ENCODE results near the gene WASF3. TPM values are rescaled to one million over a fixed set of nuclear protein-coding genes. Genes with fewer than 3 reads are reported as not detected.

WASF3 gene
- total RNA-seq, 2 donors from 2014 or later: 6.4 TPM; not detected in 1

- no peaks in the 10 kb centered on the region for H3K36me3 Mint-ChIP-seq (ENCODE audit: low read depth)
- no peaks in the 10 kb centered on the region for H3K4me1 Mint-ChIP-seq
- ATAC-seq (no peak), DNase-seq (no peak)
- H3K27me3 Mint-ChIP-seq: peaks cover 32% of the 10 kb centered on the region
- no peaks in the 10 kb centered on the region for H3K9me3 ChIP-seq (ENCODE audit: control insufficient read depth, low read length, poor library complexity, severe bottlenecking)
- H3K27ac Mint-ChIP-seq: no peak overlapping the region
- no peak overlapping the region for H3K4me3 Mint-ChIP-seq
Observed at GRCh38 chr13:26584713-26585112, 27.2 kb downstream of the WASF3 start.

GRCh38 chr13:26585136-26585535, 27.7 kb downstream of the WASF3 start:
- no peaks in the 10 kb centered on the region for H3K9me3 ChIP-seq (ENCODE audit: control insufficient read depth, low read length, poor library complexity, severe bottlenecking)
- Mint-ChIP-seq H3K27me3 (peaks cover 32% of the 10 kb centered on the region), H3K4me3 (no peak overlapping the region), H3K27ac (no peak overlapping the region), H3K36me3 (ENCODE audit: low read depth) (no peaks in the 10 kb centered on the region), H3K4me1 (no peaks in the 10 kb centered on the region)
- DNase-seq: no peak
- no peak for ATAC-seq

DNA sequence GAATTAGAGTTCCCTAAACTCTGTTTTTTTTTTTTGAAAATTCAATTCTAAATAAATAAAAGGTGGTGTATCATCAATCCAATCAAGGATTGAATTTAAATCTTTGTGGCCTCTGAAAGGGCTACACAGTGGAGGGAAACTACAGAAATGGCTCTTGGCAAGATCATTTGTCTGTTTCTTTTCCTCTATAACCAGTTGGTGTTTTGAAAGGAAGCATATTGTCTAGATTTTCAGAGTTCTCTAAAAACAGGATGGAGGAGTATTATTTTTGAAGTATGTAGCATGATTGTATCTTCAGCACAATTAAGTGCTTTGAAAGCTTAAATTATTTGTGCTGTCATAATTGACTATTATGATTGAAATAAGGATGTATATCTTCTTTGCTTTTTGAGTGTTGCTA, 29.8 kb downstream of the WASF3 start:
- H3K27ac Mint-ChIP-seq: no peak overlapping the region
- H3K9me3 ChIP-seq (ENCODE audit: control insufficient read depth, low read length, poor library complexity, severe bottlenecking): no peaks in the 10 kb centered on the region
- no peak for DNase-seq
- no peaks in the 10 kb centered on the region for H3K36me3 Mint-ChIP-seq (ENCODE audit: low read depth)
- no peak for ATAC-seq
- H3K4me3 Mint-ChIP-seq: no peak overlapping the region
- H3K4me1 Mint-ChIP-seq: no peaks in the 10 kb centered on the region
- H3K27me3 Mint-ChIP-seq: peaks cover 41% of the 10 kb centered on the region

DNA sequence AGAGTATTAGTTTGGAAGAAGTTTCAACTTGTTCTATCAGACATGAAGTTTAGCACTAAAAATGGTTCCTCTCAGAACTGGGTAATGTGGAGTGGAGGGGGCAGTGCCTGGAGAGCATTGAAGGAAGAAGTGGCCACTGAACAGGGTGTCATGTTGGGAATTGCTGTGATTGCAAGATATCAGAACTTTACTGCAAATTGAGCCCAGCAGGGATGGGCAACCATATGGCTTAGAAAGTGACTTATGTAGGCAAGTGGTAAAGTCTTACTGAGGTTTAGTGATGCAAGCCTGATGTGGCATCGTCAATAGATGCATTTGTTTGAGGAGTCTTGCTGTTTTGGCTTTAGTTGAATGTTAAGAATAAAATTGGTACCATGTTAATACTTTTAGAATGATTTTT, 31.7 kb downstream of the WASF3 start:
- H3K27me3 Mint-ChIP-seq: peaks cover 35% of the 10 kb centered on the region
- no peaks in the 10 kb centered on the region for H3K4me1 Mint-ChIP-seq
- ATAC-seq (no peak), DNase-seq (no peak)
- H3K27ac Mint-ChIP-seq: no peak overlapping the region
- H3K36me3 Mint-ChIP-seq (ENCODE audit: low read depth): no peaks in the 10 kb centered on the region
- H3K9me3 ChIP-seq (ENCODE audit: control insufficient read depth, low read length, poor library complexity, severe bottlenecking): no peaks in the 10 kb centered on the region
- no peak overlapping the region for H3K4me3 Mint-ChIP-seq

- H3K36me3 Mint-ChIP-seq (ENCODE audit: low read depth): no peaks in the 10 kb centered on the region
- H3K27ac Mint-ChIP-seq: no peak overlapping the region
- DNase-seq (no peak), ATAC-seq (no peak)
- no peak overlapping the region for H3K4me3 Mint-ChIP-seq
- H3K27me3 Mint-ChIP-seq: peaks cover 33% of the 10 kb centered on the region
- H3K4me1 Mint-ChIP-seq: no peaks in the 10 kb centered on the region
- H3K9me3 ChIP-seq (ENCODE audit: control insufficient read depth, low read length, poor library complexity, severe bottlenecking): no peaks in the 10 kb centered on the region
Observed at GRCh38 chr13:26589754-26590153, 32.3 kb downstream of the WASF3 start.

DNA sequence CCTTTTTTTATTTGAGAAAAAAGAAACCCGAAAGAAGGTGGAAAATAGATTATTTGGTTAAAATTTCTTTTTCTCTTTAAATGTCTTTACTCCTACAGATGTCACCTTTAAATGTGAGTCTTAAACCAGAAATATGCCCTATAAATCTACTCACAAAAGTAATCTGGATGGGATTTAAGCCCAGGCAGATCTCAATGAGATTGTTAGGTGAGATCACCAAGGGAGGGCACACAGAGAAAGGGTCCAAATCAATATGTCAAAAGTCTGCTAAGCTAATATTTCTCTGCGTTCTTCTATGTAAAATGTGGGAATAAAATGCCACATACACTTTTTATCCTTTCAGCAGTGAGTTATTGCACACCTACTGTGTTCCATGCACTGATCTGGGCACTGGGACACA, 32.9 kb downstream of the WASF3 start:
- no peaks in the 10 kb centered on the region for H3K36me3 Mint-ChIP-seq (ENCODE audit: low read depth)
- H3K9me3 ChIP-seq (ENCODE audit: control insufficient read depth, low read length, poor library complexity, severe bottlenecking): no peaks in the 10 kb centered on the region
- H3K27ac Mint-ChIP-seq: no peak overlapping the region
- H3K4me1 Mint-ChIP-seq: no peaks in the 10 kb centered on the region
- DNase-seq (no peak), ATAC-seq (no peak)
- H3K27me3 Mint-ChIP-seq: peaks cover 33% of the 10 kb centered on the region
- no peak overlapping the region for H3K4me3 Mint-ChIP-seq

- DNase-seq (no peak), ATAC-seq (no peak)
- H3K9me3 ChIP-seq (ENCODE audit: control insufficient read depth, low read length, poor library complexity, severe bottlenecking): no peaks in the 10 kb centered on the region
- peaks cover 28% of the 10 kb centered on the region for H3K27me3 Mint-ChIP-seq
- H3K4me3 Mint-ChIP-seq: no peak overlapping the region
- H3K27ac Mint-ChIP-seq: no peak overlapping the region
- no peaks in the 10 kb centered on the region for H3K4me1 Mint-ChIP-seq
- no peaks in the 10 kb centered on the region for H3K36me3 Mint-ChIP-seq (ENCODE audit: low read depth)
Observed at GRCh38 chr13:26590951-26591350, 33.5 kb downstream of the WASF3 start.

DNA sequence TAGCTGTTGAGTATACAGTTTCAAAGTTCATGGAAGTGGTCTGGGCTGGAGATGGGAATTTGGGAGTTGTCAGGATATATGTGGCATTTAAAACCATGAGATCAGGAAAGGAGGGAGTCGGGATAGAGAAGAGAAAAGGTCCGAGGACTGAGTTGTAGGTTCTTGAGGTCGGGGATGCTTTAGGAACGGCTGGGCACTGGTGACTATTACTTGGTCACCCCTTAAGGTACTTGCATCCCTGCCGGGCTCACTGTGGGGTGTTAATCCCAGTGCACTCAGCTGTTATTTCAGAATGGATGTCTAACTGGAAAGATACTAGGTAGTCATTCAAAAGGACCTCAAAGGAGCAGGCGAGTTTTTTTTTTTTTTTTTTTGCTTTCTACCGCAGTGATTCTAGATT, 34.2 kb downstream of the WASF3 start:
- Mint-ChIP-seq H3K27me3 (peaks cover 24% of the 10 kb centered on the region), H3K36me3 (ENCODE audit: low read depth) (no peaks in the 10 kb centered on the region), H3K27ac (no peak overlapping the region), H3K4me3 (no peak overlapping the region), H3K4me1 (no peaks in the 10 kb centered on the region)
- no peaks in the 10 kb centered on the region for H3K9me3 ChIP-seq (ENCODE audit: control insufficient read depth, low read length, poor library complexity, severe bottlenecking)
- DNase-seq (no peak), ATAC-seq (no peak)

DNA sequence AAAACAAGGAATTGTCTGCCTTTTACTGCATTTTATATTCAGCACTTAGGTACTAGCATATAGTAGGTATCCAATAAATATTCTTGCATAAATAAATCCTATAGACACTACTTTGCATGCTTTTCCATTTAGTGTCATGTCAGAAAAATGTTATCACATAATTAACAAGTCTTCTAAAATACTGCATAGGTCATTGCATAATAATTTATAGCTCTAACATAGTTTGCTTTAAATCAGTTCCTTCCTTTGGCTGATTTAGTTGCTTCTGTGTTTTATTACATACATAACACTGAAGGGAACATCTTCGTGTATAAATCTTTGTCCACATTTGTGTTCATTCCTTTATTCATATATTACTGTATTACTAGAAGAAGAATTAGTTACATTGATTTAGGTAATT, 36.2 kb downstream of the WASF3 start:
- H3K4me3 Mint-ChIP-seq: no peak overlapping the region
- peaks cover 17% of the 10 kb centered on the region for H3K27me3 Mint-ChIP-seq
- ATAC-seq (no peak), DNase-seq (no peak)
- H3K27ac Mint-ChIP-seq: no peak overlapping the region
- no peaks in the 10 kb centered on the region for H3K36me3 Mint-ChIP-seq (ENCODE audit: low read depth)
- H3K9me3 ChIP-seq (ENCODE audit: control insufficient read depth, low read length, poor library complexity, severe bottlenecking): no peaks in the 10 kb centered on the region
- H3K4me1 Mint-ChIP-seq: no peaks in the 10 kb centered on the region

DNA sequence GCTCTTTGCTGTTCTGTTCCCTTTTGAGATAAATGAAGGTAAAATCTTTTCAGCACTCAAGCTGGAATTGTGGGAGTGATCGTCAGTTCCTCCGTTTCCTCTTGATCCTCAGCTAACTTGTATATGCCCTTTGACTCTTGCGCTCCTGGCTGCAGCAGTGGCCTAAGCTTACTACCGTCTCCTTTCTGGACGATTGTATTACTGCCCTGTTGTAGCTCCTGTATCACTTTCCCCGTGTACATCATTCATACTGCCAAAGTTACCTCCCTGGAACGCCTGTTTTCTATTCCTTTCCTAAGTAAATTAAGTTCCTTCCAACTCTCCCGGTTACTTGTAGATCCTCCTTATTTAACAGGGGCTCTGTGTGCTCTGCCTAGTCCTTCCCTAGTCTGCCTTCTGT, 36.9 kb downstream of the WASF3 start:
- no peak overlapping the region for H3K27ac Mint-ChIP-seq
- H3K27me3 Mint-ChIP-seq: peaks cover 17% of the 10 kb centered on the region
- no peaks in the 10 kb centered on the region for H3K9me3 ChIP-seq (ENCODE audit: control insufficient read depth, low read length, poor library complexity, severe bottlenecking)
- ATAC-seq (no peak), DNase-seq (no peak)
- H3K4me1 Mint-ChIP-seq: no peaks in the 10 kb centered on the region
- no peak overlapping the region for H3K4me3 Mint-ChIP-seq
- no peaks in the 10 kb centered on the region for H3K36me3 Mint-ChIP-seq (ENCODE audit: low read depth)

GRCh38 chr13:26596458-26596857, 39.0 kb downstream of the WASF3 start:
- no peak for ATAC-seq
- Mint-ChIP-seq H3K27ac (no peak overlapping the region), H3K27me3 (peaks cover 12% of the 10 kb centered on the region), H3K36me3 (ENCODE audit: low read depth) (no peaks in the 10 kb centered on the region), H3K4me3 (no peak overlapping the region), H3K4me1 (no peaks in the 10 kb centered on the region)
- no peak for DNase-seq
- H3K9me3 ChIP-seq (ENCODE audit: control insufficient read depth, low read length, poor library complexity, severe bottlenecking): no peaks in the 10 kb centered on the region

GRCh38 chr13:26599403-26599802, 41.9 kb downstream of the WASF3 start:
- no peaks in the 10 kb centered on the region for H3K9me3 ChIP-seq (ENCODE audit: control insufficient read depth, low read length, poor library complexity, severe bottlenecking)
- ATAC-seq (no peak), DNase-seq (no peak)
- Mint-ChIP-seq H3K27ac (no peak overlapping the region), H3K36me3 (ENCODE audit: low read depth) (no peaks in the 10 kb centered on the region), H3K4me1 (peaks cover 2% of the 10 kb centered on the region), H3K4me3 (no peak overlapping the region), H3K27me3 (peaks cover 26% of the 10 kb centered on the region)

DNA sequence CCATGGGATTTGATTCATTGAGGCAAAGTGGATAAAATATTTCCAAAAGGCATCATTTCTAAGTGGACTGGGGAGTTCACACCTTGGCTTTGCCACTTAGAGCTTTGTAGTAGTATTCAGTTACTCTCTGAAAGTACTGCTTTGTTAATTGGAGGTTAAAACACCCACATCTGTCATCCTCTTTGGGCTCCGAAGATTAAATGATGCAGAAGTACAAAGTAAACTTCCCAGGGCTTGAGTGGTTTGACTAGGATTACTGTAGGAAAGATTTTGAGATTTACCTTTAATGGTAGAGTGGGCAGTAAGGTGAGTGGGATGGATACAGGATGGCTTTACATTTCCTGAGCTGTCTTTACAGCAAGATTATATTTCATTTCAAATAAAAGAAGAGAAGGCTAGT, 42.4 kb downstream of the WASF3 start:
- Mint-ChIP-seq H3K4me3 (no peak overlapping the region), H3K27me3 (peaks cover 26% of the 10 kb centered on the region), H3K4me1 (peaks cover 2% of the 10 kb centered on the region), H3K36me3 (ENCODE audit: low read depth) (no peaks in the 10 kb centered on the region), H3K27ac (no peak overlapping the region)
- H3K9me3 ChIP-seq (ENCODE audit: control insufficient read depth, low read length, poor library complexity, severe bottlenecking): no peaks in the 10 kb centered on the region
- ATAC-seq (no peak), DNase-seq (no peak)

- ATAC-seq (no peak), DNase-seq (no peak)
- H3K9me3 ChIP-seq (ENCODE audit: control insufficient read depth, low read length, poor library complexity, severe bottlenecking): no peaks in the 10 kb centered on the region
- no peak overlapping the region for H3K27ac Mint-ChIP-seq
- H3K36me3 Mint-ChIP-seq (ENCODE audit: low read depth): no peaks in the 10 kb centered on the region
- H3K4me1 Mint-ChIP-seq: peaks cover 2% of the 10 kb centered on the region
- no peak overlapping the region for H3K4me3 Mint-ChIP-seq
- H3K27me3 Mint-ChIP-seq: peaks cover 26% of the 10 kb centered on the region
Observed at GRCh38 chr13:26600343-26600742, 42.9 kb downstream of the WASF3 start.

GRCh38 chr13:26601669-26602068, 44.2 kb downstream of the WASF3 start:
- H3K36me3 Mint-ChIP-seq (ENCODE audit: low read depth): no peaks in the 10 kb centered on the region
- no peak overlapping the region for H3K27ac Mint-ChIP-seq
- H3K4me1 Mint-ChIP-seq: peaks cover 2% of the 10 kb centered on the region
- ATAC-seq: no peak
- H3K27me3 Mint-ChIP-seq: peaks cover 26% of the 10 kb centered on the region
- no peaks in the 10 kb centered on the region for H3K9me3 ChIP-seq (ENCODE audit: control insufficient read depth, low read length, poor library complexity, severe bottlenecking)
- H3K4me3 Mint-ChIP-seq: no peak overlapping the region
- no peak for DNase-seq

Measured in T-helper 17 cell (primary cell).